Thymus (tissue), 14 donors: ENCODE data around the gene RTL3. TPM values are rescaled to one million over a fixed set of nuclear protein-coding genes. Genes with fewer than 3 reads are reported as not detected.

Experiments used
- DNase-seq, 9 donors: peaks; one replicate each; pipeline ENCODE4 v3.0.0-alpha.2; 2013; ENCODE audit warnings: low spot score in 9 of 9, low read depth in 6 of 9, missing footprints in 1 of 9
- H3K27ac ChIP-seq, 2 donors: one replicate each; pipeline ENCODE4 v1.5.1; 2013; ENCODE audit warnings: control low read depth in 1 of 2, low read depth in 1 of 2, low read length in 1 of 2, mild to moderate bottlenecking in 1 of 2, moderate library complexity in 1 of 2
- H3K27me3 ChIP-seq, 2 donors: one replicate each; pipeline ENCODE4 v1.5.1; 2013; ENCODE audit warnings: low read length in 1 of 2; ENCODE audit not compliant: control insufficient read depth in 2 of 2, insufficient read depth in 1 of 2
- H3K36me3 ChIP-seq, 2 donors: one replicate each; pipeline ENCODE4 v1.5.1; 2013; ENCODE audit warnings: low read length in 1 of 2, mild to moderate bottlenecking in 1 of 2, moderate library complexity in 1 of 2; ENCODE audit not compliant: control insufficient read depth in 2 of 2, insufficient read depth in 2 of 2
- H3K4me1 ChIP-seq, 2 donors: one replicate each; pipeline ENCODE4 v1.5.1; 2013; ENCODE audit warnings: low read length in 2 of 2; ENCODE audit not compliant: control insufficient read depth in 2 of 2, insufficient read depth in 2 of 2
- H3K4me3 ChIP-seq, 2 donors: one replicate each; pipeline ENCODE4 v1.5.1; 2013; ENCODE audit warnings: low read length in 2 of 2, control low read depth in 1 of 2, mild to moderate bottlenecking in 1 of 2
- H3K9me3 ChIP-seq, 2 donors: one replicate each; pipeline ENCODE4 v1.5.1; 2013; ENCODE audit warnings: low read length in 1 of 2, mild to moderate bottlenecking in 1 of 2; ENCODE audit not compliant: control insufficient read depth in 2 of 2, insufficient read depth in 1 of 2
- WGBS: extraction: QIAGEN DNeasy Blood & Tissue Kit; methylation state at CpG from one replicate; pipeline ENCODE4 v1.1.7; 2013; 5-methylcytosine and 5-hydroxymethylcytosine counted together
- long read RNA-seq, 10 donors: transcript quantifications; one replicate each; lab custom pipeline, GENCODE V29; 2026
- polyA plus RNA-seq: library from polyadenylated mRNA; stranded (reverse); fragments of 200-250 nt; gene quantifications from one replicate; pipeline ENCODE4 v1.2.3, GENCODE V29; 2013
- total RNA-seq: library from RNA; stranded (reverse); fragments of 120-200 nt; gene quantifications from one replicate; pipeline ENCODE4 v1.2.4, GENCODE V29; 2013
- donor health status: healthy.

RTL3 gene
- 0.09 TPM for total RNA-seq
- 0.05 TPM for polyA plus RNA-seq
- long read RNA-seq, donor 1: 0 reads
- long read RNA-seq, donor 2: 0 reads
- long read RNA-seq, donor 3: 0 reads
- long read RNA-seq, donor 4: 0 reads
- long read RNA-seq, donor 5, partial matches to known transcripts: 0 of 1 reads
- long read RNA-seq, donor 5, other reads (novel, unspliced or antisense): 0 of 1 reads
- long read RNA-seq, donor 6: 0 reads
- long read RNA-seq, donor 7: 0 reads
- long read RNA-seq, donor 8: 0 reads
- long read RNA-seq, donor 9: 0 reads
- long read RNA-seq, donor 10: 0 reads

DNA sequence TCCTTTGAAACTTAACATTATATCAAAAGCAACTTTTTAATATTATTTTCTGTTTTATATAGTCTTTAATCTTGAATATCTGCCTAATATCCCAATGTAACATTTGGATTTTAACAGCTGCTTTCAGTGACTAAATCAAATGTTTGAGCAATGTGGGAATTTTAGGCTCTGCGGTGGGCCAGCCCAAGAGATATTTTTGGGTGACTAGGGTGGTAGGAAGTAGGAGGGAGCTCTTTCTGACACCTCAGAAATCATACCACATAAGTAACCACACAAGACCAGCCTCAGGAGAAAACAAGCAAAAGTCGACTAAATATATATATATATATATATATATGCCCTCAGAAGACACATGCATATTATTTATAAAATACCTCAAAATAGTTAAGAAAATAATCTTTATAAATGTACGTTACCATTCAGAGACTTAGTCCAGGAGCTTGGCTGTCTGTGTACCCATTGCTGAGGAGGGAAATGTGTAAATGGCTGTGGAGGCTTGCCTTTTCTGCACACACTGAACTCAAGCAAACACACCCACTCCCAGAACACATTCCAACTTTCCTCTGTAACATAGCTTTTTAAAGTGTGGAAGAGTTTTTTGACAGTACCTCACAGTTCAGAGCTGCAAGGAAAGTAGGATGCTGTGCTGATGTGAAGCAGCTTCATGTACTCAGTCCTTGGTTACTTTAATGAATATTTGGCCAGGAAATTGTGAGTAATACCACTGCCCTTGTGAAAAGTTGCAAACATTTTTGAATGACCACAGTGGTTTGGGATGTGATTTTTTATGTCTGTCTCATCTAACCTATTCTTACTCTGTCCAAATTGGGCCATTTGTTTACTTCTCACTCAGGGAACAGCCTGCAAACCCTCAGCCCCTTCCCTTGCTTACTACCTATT, at the start of gene RTL3:
Gene RTL3 (minus strand): TSS at position 484 of the 900 bp plus-strand sequence. CDS start 908 bp downstream, outside the sequence.
- no peak within 1 kb of the TSS for H3K4me3 ChIP-seq
- peak in 1 of 9 donors; percentile 25 for DNase-seq
- 22% methylated on average over 3 of the region's 3 CpGs for WGBS
- H3K9me3 ChIP-seq: no peaks in the 10 kb centered on the region
- H3K27me3 ChIP-seq: no peaks in the 10 kb centered on the region
- H3K36me3 ChIP-seq: no peaks in the 10 kb centered on the region
- peaks cover 0 to 19% of the 10 kb centered on the region in 2 donors for H3K4me1 ChIP-seq
- H3K27ac ChIP-seq: no peak within 1 kb of the TSS

DNA sequence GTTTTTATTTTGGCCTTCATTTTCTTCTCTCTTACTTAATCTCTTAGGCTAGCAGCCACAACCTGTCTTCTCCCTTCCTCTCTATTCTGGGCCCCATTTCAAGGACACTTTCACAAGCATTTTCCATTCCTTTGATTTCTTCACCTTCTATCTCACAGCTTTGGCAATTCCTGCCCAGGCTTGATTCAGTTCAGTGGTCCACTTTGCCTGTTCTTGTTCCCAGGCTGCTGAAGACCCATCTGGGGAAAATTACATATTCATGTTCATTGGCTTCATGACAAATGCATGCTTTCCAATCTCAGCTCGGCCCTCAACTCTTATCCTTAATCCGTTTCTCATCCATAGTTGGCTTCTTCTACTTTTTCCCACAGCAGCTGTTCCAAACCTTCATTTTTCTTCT, 49.7 kb upstream of the RTL3 start:
- Histone ChIP-seq H3K4me3 (no peak overlapping the region), H3K36me3 (no peaks in the 10 kb centered on the region), H3K27me3 (no peaks in the 10 kb centered on the region), H3K4me1 (no peaks in the 10 kb centered on the region), H3K27ac (no peak overlapping the region), H3K9me3 (no peaks in the 10 kb centered on the region)
- no peak for DNase-seq
- 91% methylated on average over 2 of the region's 2 CpGs for WGBS

GRCh38 chrX:78708262-78708661, 49.1 kb upstream of the RTL3 start:
- H3K27ac ChIP-seq: no peak overlapping the region
- no peaks in the 10 kb centered on the region for H3K27me3 ChIP-seq
- no peaks in the 10 kb centered on the region for H3K36me3 ChIP-seq
- no peaks in the 10 kb centered on the region for H3K9me3 ChIP-seq
- WGBS: 61% methylated on average over 2 of the region's 2 CpGs
- H3K4me3 ChIP-seq: no peak overlapping the region
- no peaks in the 10 kb centered on the region for H3K4me1 ChIP-seq
- peak in 1 of 9 donors; percentile 22 for DNase-seq

- DNase-seq: no peak
- Histone ChIP-seq H3K4me3 (no peak overlapping the region), H3K4me1 (no peaks in the 10 kb centered on the region), H3K27ac (no peak overlapping the region), H3K27me3 (no peaks in the 10 kb centered on the region), H3K36me3 (no peaks in the 10 kb centered on the region), H3K9me3 (no peaks in the 10 kb centered on the region)
- WGBS: 95% methylated on average over 2 of the region's 2 CpGs
Measured at GRCh38 chrX:78706071-78706470, 46.9 kb upstream of the RTL3 start.

- H3K27ac ChIP-seq: no peak overlapping the region
- DNase-seq: no peak
- no peak overlapping the region for H3K4me3 ChIP-seq
- WGBS: 96% methylated on average over 3 of the region's 3 CpGs
- no peaks in the 10 kb centered on the region for H3K9me3 ChIP-seq
- H3K4me1 ChIP-seq: no peaks in the 10 kb centered on the region
- no peaks in the 10 kb centered on the region for H3K36me3 ChIP-seq
- H3K27me3 ChIP-seq: no peaks in the 10 kb centered on the region
Measured at GRCh38 chrX:78693536-78693935, 34.4 kb upstream of the RTL3 start.

GRCh38 chrX:78693012-78693411, 33.9 kb upstream of the RTL3 start:
- Histone ChIP-seq H3K9me3 (no peaks in the 10 kb centered on the region), H3K27ac (no peak overlapping the region), H3K27me3 (no peaks in the 10 kb centered on the region), H3K36me3 (no peaks in the 10 kb centered on the region), H3K4me3 (no peak overlapping the region), H3K4me1 (no peaks in the 10 kb centered on the region)
- WGBS: 96% methylated on average over 3 of the region's 3 CpGs
- DNase-seq: no peak

DNA sequence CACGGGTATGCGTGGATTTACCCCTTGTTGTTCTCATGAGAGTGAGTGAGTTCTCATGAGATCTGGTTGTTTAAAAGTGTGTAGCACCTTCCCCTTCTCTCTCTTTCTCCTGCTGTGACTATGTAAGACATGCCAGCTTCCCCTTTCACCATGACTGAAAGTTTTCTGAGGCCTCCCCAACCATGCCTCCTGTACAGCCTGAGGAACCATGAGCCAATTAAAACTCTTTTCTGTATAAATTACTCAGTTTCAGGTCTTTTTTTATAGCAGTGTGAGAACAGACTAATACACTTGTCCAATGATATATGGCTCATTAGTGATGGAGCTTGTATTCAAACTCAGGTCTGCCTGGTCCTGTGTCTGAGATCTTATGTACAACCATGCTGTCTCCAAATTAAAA, 28.5 kb upstream of the RTL3 start:
- WGBS: 100% methylated on average over 2 of the region's 2 CpGs

DNA sequence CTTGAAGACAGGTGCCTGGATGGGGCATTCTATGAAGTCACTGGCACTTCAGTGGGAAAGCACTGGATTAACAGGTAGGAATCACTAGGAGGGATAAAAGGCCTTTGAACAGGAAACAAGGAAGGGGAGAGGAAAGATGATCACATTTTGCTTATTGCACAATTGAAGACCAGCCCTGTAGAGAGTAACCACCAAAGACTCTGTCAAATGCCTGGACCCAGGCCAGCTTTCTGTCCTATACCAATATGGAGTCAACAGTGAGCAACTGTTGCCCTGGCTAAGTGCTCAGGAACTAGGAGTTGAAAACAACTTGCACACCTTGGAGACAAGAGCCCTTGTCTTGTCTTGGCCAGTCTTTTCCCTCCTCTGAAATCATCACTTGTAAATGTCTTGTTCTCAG, 14.1 kb upstream of the RTL3 start:
- no peaks in the 10 kb centered on the region for H3K4me1 ChIP-seq
- no peak overlapping the region for H3K4me3 ChIP-seq
- DNase-seq: no peak
- no peaks in the 10 kb centered on the region for H3K27me3 ChIP-seq
- no peaks in the 10 kb centered on the region for H3K36me3 ChIP-seq
- no peak overlapping the region for H3K27ac ChIP-seq
- H3K9me3 ChIP-seq: no peaks in the 10 kb centered on the region

More for the DNA sequence above, 28.5 kb upstream of the RTL3 start:
- Histone ChIP-seq H3K27me3 (no peaks in the 10 kb centered on the region), H3K4me3 (no peak overlapping the region), H3K27ac (no peak overlapping the region), H3K9me3 (no peaks in the 10 kb centered on the region), H3K4me1 (no peaks in the 10 kb centered on the region), H3K36me3 (no peaks in the 10 kb centered on the region)
- DNase-seq: no peak

- no peak overlapping the region for H3K27ac ChIP-seq
- H3K4me3 ChIP-seq: no peak overlapping the region
- no peak for DNase-seq
- no peaks in the 10 kb centered on the region for H3K36me3 ChIP-seq
- H3K27me3 ChIP-seq: no peaks in the 10 kb centered on the region
- peaks cover 0 to 4% of the 10 kb centered on the region in 2 donors for H3K9me3 ChIP-seq
- no peaks in the 10 kb centered on the region for H3K4me1 ChIP-seq
Measured at GRCh38 chrX:78665342-78665741, 6.2 kb upstream of the RTL3 start.
